ENCODE measurements around the gene POU6F2.

The POU6F2 gene

GRCh38 chr7:39446546-39446945, 468.8 kb downstream of the POU6F2 start:
- DNase-seq (ENCODE audit: low read depth), result no peak

- no peak for DNase-seq (ENCODE audit: low read depth)
These were observed 474.2 kb downstream of the POU6F2 start for GRCh38 chr7:39451901-39452300.

- DNase-seq (ENCODE audit: low read depth), result no peak
These were observed 476.1 kb downstream of the POU6F2 start for GRCh38 chr7:39453743-39454355.

GRCh38 chr7:39458061-39458745, 480.5 kb downstream of the POU6F2 start:
- no peak for DNase-seq (ENCODE audit: low read depth)

- no peak for DNase-seq (ENCODE audit: low read depth)
These were observed 481.9 kb downstream of the POU6F2 start for GRCh38 chr7:39459636-39460035.

GRCh38 chr7:39460486-39460885, 482.8 kb downstream of the POU6F2 start:
- DNase-seq (ENCODE audit: low read depth), result no peak

- DNase-seq (ENCODE audit: low read depth), result no peak
These were observed 483.6 kb downstream of the POU6F2 start for GRCh38 chr7:39461263-39461820.

- no peak for DNase-seq (ENCODE audit: low read depth)
These were observed 485.5 kb downstream of the POU6F2 start for GRCh38 chr7:39463252-39463651.

GRCh38 chr7:39464350-39465054, 486.8 kb downstream of the POU6F2 start:
- DNase-seq (ENCODE audit: low read depth), result no peak

GRCh38 chr7:39465055-39465929, 487.6 kb downstream of the POU6F2 start:
- no peak for DNase-seq (ENCODE audit: low read depth)

GRCh38 chr7:39468261-39468660, 490.6 kb downstream of the POU6F2 start:
- DNase-seq (ENCODE audit: low read depth), result no peak

GRCh38 chr7:39468808-39469374, 491.2 kb downstream of the POU6F2 start:
- DNase-seq (ENCODE audit: low read depth), result no peak

GRCh38 chr7:39480901-39481300, 503.2 kb downstream of the POU6F2 start:
- no peak for DNase-seq (ENCODE audit: low read depth)

GRCh38 chr7:39488467-39489393, 511.0 kb downstream of the POU6F2 start:
- DNase-seq (ENCODE audit: low read depth), result no peak

- no peak for DNase-seq (ENCODE audit: low read depth)
These were observed 512.6 kb downstream of the POU6F2 start for GRCh38 chr7:39490296-39490695.

- no peak for DNase-seq (ENCODE audit: low read depth)
These were observed 516.2 kb downstream of the POU6F2 start for GRCh38 chr7:39493934-39494333.

GRCh38 chr7:39501358-39501757, 523.6 kb downstream of the POU6F2 start:
- DNase-seq (ENCODE audit: low read depth), result no peak

- DNase-seq (ENCODE audit: low read depth), result no peak
These were observed 527.3 kb downstream of the POU6F2 start for GRCh38 chr7:39504963-39505362.

- DNase-seq (ENCODE audit: low read depth), result no peak
These were observed 530.3 kb downstream of the POU6F2 start for GRCh38 chr7:39507866-39508551.

GRCh38 chr7:39509436-39509835, 531.7 kb downstream of the POU6F2 start:
- no peak for DNase-seq (ENCODE audit: low read depth)
